BJ (cell line): ENCODE results near the gene PCK2. TPM values are rescaled to one million over a fixed set of nuclear protein-coding genes. Genes with fewer than 3 reads are reported as not detected.
"Not testable (repeated sequence)": the region's sequence is repeated elsewhere in the genome, so short reads cannot be mapped to it uniquely, and the experiment has no call there.

Source experiments
- CTCF ChIA-PET: fragments of 350-600 bp; formaldehyde crosslinking; extraction: SDS; loops from one replicate; lab custom pipeline; 2021; ENCODE audit warnings: antibody characterized with exemption, inconsistent platforms; lab: Yijun Ruan, JAX
- POLR2A ChIA-PET: fragments of 300-600 bp; sonication (Branson Sonifier 250); formaldehyde crosslinking; extraction: SDS; loops from one replicate; lab custom pipeline; 2021; ENCODE audit warnings: antibody characterized with exemption; lab: Charles Lee
- DNase-seq: peaks from one replicate; pipeline ENCODE4 v3.0.0-alpha.2; 2011; ENCODE audit warnings: low read depth
- H3K27me3 ChIP-seq: 2 replicates; pipeline ENCODE4 v1.6.0; 2011; ENCODE audit warnings: low read length; ENCODE audit not compliant: control insufficient read depth, insufficient read depth
- H3K36me3 ChIP-seq: 2 replicates; pipeline ENCODE4 v1.5.1; 2011; ENCODE audit warnings: low read length; ENCODE audit not compliant: control insufficient read depth, insufficient read depth
- H3K4me3 ChIP-seq: 2 replicates; pipeline ENCODE4 v1.5.1; 2011; ENCODE audit warnings: low read depth, mild to moderate bottlenecking, control low read depth, low read length
- CTCF ChIP-seq: IDR thresholded peaks from 2 replicates; pipeline ENCODE4 v1.5.1; 2011; ENCODE audit warnings: low read depth, mild to moderate bottlenecking, control low read depth, inconsistent platforms, low read length, moderate library complexity; ENCODE audit not compliant: insufficient read depth
- polyA plus RNA-seq: library from polyadenylated mRNA; depleted of rRNA; stranded (reverse); fragments of >200 nt; gene quantifications from 2 replicates; pipeline ENCODE4 v1.2.3, GENCODE V29; 2011

The PCK2 gene
- polyA plus RNA-seq, 1 experiment: 227 TPM

- no peak for TF ChIP-seq CTCF
- Histone ChIP-seq H3K4me3 (no peak overlapping the region), H3K27me3 (no peaks in the 10 kb centered on the region), H3K36me3 (peaks cover 31% of the 10 kb centered on the region)
- no peak for DNase-seq
- ChIA-PET CTCF (interaction anchor here (1.1 to 8.8 kb wide), 3 partner anchors 8 to 139 kb away, joined by 3 to 136 read pairs (median 7); partner anchors contain the start of genes PCK2 and TINF2), POLR2A (no interaction called here)
Measured at GRCh38 chr14:24103451-24103850, 9.3 kb downstream of the PCK2 start.

- CTCF ChIA-PET: interaction anchor here (1.1 to 8.8 kb wide), 5 partner anchors 10 to 55 kb away, joined by 3 to 136 read pairs (median 4); partner anchors contain the start of gene PCK2
- DNase-seq, H3K27me3 ChIP-seq, H3K4me3 ChIP-seq: not testable (repeated sequence)
- H3K36me3 ChIP-seq: peaks cover 17% of the 10 kb centered on the region
- POLR2A ChIA-PET: interaction anchor here (1.0 kb wide), 1 partner anchor 9 kb away, joined by 3 read pairs; the partner anchor contains the start of genes DCAF11 and NRL
Measured at GRCh38 chr14:24105609-24106239, 11.6 kb downstream of the PCK2 start.

- ChIA-PET CTCF (interaction anchor here (1.1 to 8.8 kb wide), 5 partner anchors 12 to 71 kb away, joined by 3 to 136 read pairs (median 4); partner anchors contain the start of gene PCK2), POLR2A (interaction anchor here (0.6 kb wide), 1 partner anchor 49 kb away, joined by 3 read pairs; no protein-coding TSS in a partner anchor)
- Histone ChIP-seq H3K4me3 (no peak overlapping the region), H3K36me3 (peaks cover 12% of the 10 kb centered on the region), H3K27me3 (no peaks in the 10 kb centered on the region)
- no peak for TF ChIP-seq CTCF
- DNase-seq: no peak
Measured at GRCh38 chr14:24106672-24107271, 12.7 kb downstream of the PCK2 start.

- no peaks in the 10 kb centered on the region for H3K27me3 ChIP-seq
Measured at GRCh38 chr14:24108336-24108874, 14.3 kb downstream of the PCK2 start.

GRCh38 chr14:24110060-24110459 lies 15.9 kb downstream of the PCK2 start:
- ChIA-PET POLR2A (no interaction called here), CTCF (interaction anchor here (0.7 to 8.8 kb wide), 12 partner anchors 15 to 923 kb away, joined by 3 to 136 read pairs (median 4); partner anchors contain the start of genes CARMIL3, PCK2 and PSME1)
- DNase-seq: no peak
- H3K36me3 ChIP-seq: no peaks in the 10 kb centered on the region
- TF ChIP-seq CTCF: no peak
- H3K4me3 ChIP-seq: no peak overlapping the region
- H3K27me3 ChIP-seq: no peaks in the 10 kb centered on the region

More at GRCh38 chr14:24108336-24108874, 14.3 kb downstream of the PCK2 start:
- DNase-seq: no peak
- H3K4me3 ChIP-seq: no peak overlapping the region
- CTCF ChIA-PET: interaction anchor here (0.6 to 8.8 kb wide), 24 partner anchors 9 to 479 kb away, joined by 3 to 136 read pairs (median 4); partner anchors contain the start of genes CARMIL3, IRF9, PCK2 and PSME1
- H3K36me3 ChIP-seq: peaks cover 5% of the 10 kb centered on the region
- POLR2A ChIA-PET: interaction anchor here (1.0 kb wide), 1 partner anchor 15 kb away, joined by 4 read pairs; the partner anchor contains the start of gene PCK2
- TF ChIP-seq CTCF: no peak
